T follicular helper cell (primary cell): ENCODE results near the gene RNPEPL1.

ENCODE experiments used
- DNase-seq: peaks from one replicate; pipeline ENCODE4 v3.0.0-alpha.2; 2020; ENCODE audit warnings: low read depth

The RNPEPL1 gene

GRCh38 chr2:240577281-240578109 lies 9.2 kb downstream of the RNPEPL1 start:
- DNase-seq, result no peak

- no peak for DNase-seq
Observed at GRCh38 chr2:240578110-240578450, 9.8 kb downstream of the RNPEPL1 start.

- DNase-seq, result no peak
Observed at GRCh38 chr2:240578488-240578887, 10.2 kb downstream of the RNPEPL1 start.

- DNase-seq, result no peak
Observed at GRCh38 chr2:240579071-240579762, 10.9 kb downstream of the RNPEPL1 start.

- peak; percentile 79 for DNase-seq
Observed at GRCh38 chr2:240579771-240580614, 11.7 kb downstream of the RNPEPL1 start.

- no peak for DNase-seq
Observed at GRCh38 chr2:240581811-240582210, 13.5 kb downstream of the RNPEPL1 start.

GRCh38 chr2:240582781-240583180 lies 14.5 kb downstream of the RNPEPL1 start:
- DNase-seq, result no peak

GRCh38 chr2:240583774-240584173 lies 15.5 kb downstream of the RNPEPL1 start:
- no peak for DNase-seq

GRCh38 chr2:240584486-240585031 lies 16.3 kb downstream of the RNPEPL1 start:
- no peak for DNase-seq

GRCh38 chr2:240585101-240585500 lies 16.8 kb downstream of the RNPEPL1 start:
- DNase-seq, result no peak

- DNase-seq, result no peak
Observed at GRCh38 chr2:240585681-240586197, 17.5 kb downstream of the RNPEPL1 start.

GRCh38 chr2:240586198-240586918 lies 18.1 kb downstream of the RNPEPL1 start, which contains the start of gene CAPN10:
TSS of gene CAPN10 (plus strand) at chr2:240586734. CDS start at chr2:240586912, 178 bp downstream.
- DNase-seq, result peak; percentile 94

GRCh38 chr2:240586919-240587800 lies 18.9 kb downstream of the RNPEPL1 start:
- DNase-seq, result peak; percentile 41

- DNase-seq, result no peak
Observed at GRCh38 chr2:240588006-240588655, 19.8 kb downstream of the RNPEPL1 start.

- no peak for DNase-seq
Observed at GRCh38 chr2:240588669-240589068, 20.4 kb downstream of the RNPEPL1 start.

- DNase-seq, result no peak
Observed at GRCh38 chr2:240589375-240589774, 21.1 kb downstream of the RNPEPL1 start.

- DNase-seq, result no peak
Observed at GRCh38 chr2:240589850-240590525, 21.7 kb downstream of the RNPEPL1 start.

GRCh38 chr2:240590681-240591111 lies 22.4 kb downstream of the RNPEPL1 start:
- no peak for DNase-seq

GRCh38 chr2:240591226-240591625 lies 22.9 kb downstream of the RNPEPL1 start:
- DNase-seq, result no peak
